ENCODE results near the gene LPP. TPM values are rescaled to one million over a fixed set of nuclear protein-coding genes. Genes with fewer than 3 reads are reported as not detected.

Gene LPP
- total and polyA plus RNA-seq, 2 of the 4 experiments (the other 2 are of a cell fraction), result 16.0 to 130 TPM

- POLR2A ChIA-PET (ENCODE audit: unreplicated experiment), result no interaction called here
- CTCF ChIA-PET, result interaction anchor here (1.2 kb wide), 1 partner anchor 602 kb away, joined by 4 read pairs; no protein-coding TSS in a partner anchor
- no peak overlapping the region for H2BK5ac ChIP-seq (ENCODE audit: low read depth, low read length, poor library complexity, severe bottlenecking)
- no peak overlapping the region for H3K4ac ChIP-seq (ENCODE audit: low read depth, low read length)
- peaks cover 11% of the 10 kb centered on the region for H3K4me1 ChIP-seq (ENCODE audit: control insufficient read depth, insufficient read depth, low read length)
- H2BK120ac ChIP-seq (ENCODE audit: low read depth, low read length), result no peak overlapping the region
- dilution Hi-C loops (cut with HindIII; ENCODE audit: low sequenced_read_pairs, unreplicated experiment), result no loop called here
- H3K9me1 ChIP-seq (ENCODE audit: insufficient read depth, low read length), result peaks cover 28% of the 10 kb centered on the region
- ATAC-seq (ENCODE audit: low read depth) (no peak), DNase-seq (no peak)
- no peak overlapping the region for H2AFZ ChIP-seq (replicated peaks; ENCODE audit: low read length, poor library complexity)
- no peak overlapping the region for H3K9ac ChIP-seq (ENCODE audit: low read depth, low read length)
- no peak overlapping the region for H3K23ac ChIP-seq (ENCODE audit: low read depth, low read length)
- no peak overlapping the region for H2AK5ac ChIP-seq (ENCODE audit: low read depth, low read length)
- H3K18ac ChIP-seq (ENCODE audit: low read depth, low read length), result no peak overlapping the region
- intact Hi-C loops (cut with micrococcal nuclease), result no loop called here
- 78% methylated on average over 5 of the region's 18 CpGs; no CpG with 5 or more reads in 1 of the 2 experiments for WGBS, 2 experiments (ENCODE audit: extremely low coverage in 2 of 2, insufficient read length in 1 of 2)
- H3K14ac ChIP-seq (replicated peaks; ENCODE audit: low read depth, low read length), result 0 out of 2 replicates have a peak overlapping the region, but pooled peaks have one; percentile 11
- no peak overlapping the region for H3K4me2 ChIP-seq (ENCODE audit: low read depth, low read length)
- no TSS peak for BruUV-seq (replicated peaks)
- H3K56ac ChIP-seq (ENCODE audit: extremely low read depth, insufficient read depth, low read length), result no peak overlapping the region
- no peak overlapping the region for H2BK15ac ChIP-seq (ENCODE audit: low read depth, low read length)
- H3K27ac ChIP-seq (ENCODE audit: insufficient read depth, low read length), result no peak overlapping the region
- no peak overlapping the region for H4K5ac ChIP-seq (ENCODE audit: low read depth, low read length)
- H4K20me1 ChIP-seq (ENCODE audit: insufficient read depth, low read length), result peaks cover 67% of the 10 kb centered on the region
- no peak overlapping the region for H2AK9ac ChIP-seq (replicated peaks; ENCODE audit: low read depth, low read length, poor library complexity)
- H3K4me3 ChIP-seq (ENCODE audit: insufficient read depth, low read depth, low read length), result no peak overlapping the region
- H4K8ac ChIP-seq (ENCODE audit: low read depth in 2 of 2, low read length in 2 of 2), result no peak overlapping the region
- H2BK20ac ChIP-seq (ENCODE audit: low read depth, low read length), result no peak overlapping the region
- in situ Hi-C loops (cut with MboI; ENCODE audit: low sequenced_read_pairs), result no loop called here
- peaks cover 50 to 84% of the 10 kb centered on the region in 2 experiments for H3K79me1 ChIP-seq (ENCODE audit: low read depth in 1 of 2, low read length in 2 of 2)
- TF ChIP-seq BHLHE40 (IDR thresholded peaks at IDR 0.05; ENCODE audit: low read depth, low read length) (no peak), USF2 (IDR thresholded peaks at IDR 0.05; ENCODE audit: low read depth, low read length) (no peak), RAD21 (IDR thresholded peaks at IDR 0.05; ENCODE audit: low read length) (no peak), CTCF (conservative IDR thresholded peaks at IDR 0.05; ENCODE audit: low read depth, low read length) (no peak), FOS (IDR thresholded peaks at IDR 0.05; ENCODE audit: low read depth, low read length) (no peak), MAZ (IDR thresholded peaks at IDR 0.05; ENCODE audit: borderline replicate concordance, low read depth, low read length) (no peak), POLR2A (IDR thresholded peaks at IDR 0.05; ENCODE audit: low read depth, low read length) (no peak), MAFK (IDR thresholded peaks at IDR 0.05; ENCODE audit: low read depth, low read length) (no peak), CEBPB (IDR thresholded peaks at IDR 0.05; ENCODE audit: low read depth, low read length) (no peak)
- H3K36me3 ChIP-seq (ENCODE audit: control insufficient read depth, insufficient read depth, low read length), result peaks cover 11% of the 10 kb centered on the region
- no peaks in the 10 kb centered on the region for H3K9me3 ChIP-seq (ENCODE audit: control insufficient read depth, insufficient read depth, low read length)
- H3K27me3 ChIP-seq (ENCODE audit: control insufficient read depth, insufficient read depth, low read length), result no peaks in the 10 kb centered on the region
- H4K91ac ChIP-seq (ENCODE audit: insufficient read depth, low read depth, low read length), result no peak overlapping the region
Measured at GRCh38 chr3:188352196-188352927, 198.4 kb downstream of the LPP start.
